IMR-90 (cell line): ENCODE results near the gene TRAF6. TPM values are rescaled to one million over a fixed set of nuclear protein-coding genes. Genes with fewer than 3 reads are reported as not detected.

Experiments used
- ATAC-seq: fragments of 200-7000 bp; cut with Tn5 transposase; 2 replicates; pipeline ENCODE4 v1.9.1; 2020; ENCODE audit warnings: low read depth, mild to moderate bottlenecking, moderate library complexity
- BruUV-seq: library from RNA; stranded (reverse); fragments of 400-500 nt; replicated peaks from 2 replicates; lab custom pipeline; 2021; lab: Mats Ljungman, UMichigan
- CTCF ChIA-PET: fragments of 300-600 bp; formaldehyde crosslinking; extraction: SDS; loops from one replicate; lab custom pipeline; 2021; ENCODE audit warnings: antibody characterized with exemption; lab: Yijun Ruan, JAX
- POLR2A ChIA-PET: fragments of 300-600 bp; sonication (Branson Sonifier 250); formaldehyde crosslinking; loops from one replicate; lab custom pipeline; 2022; ENCODE audit warnings: antibody characterized with exemption; ENCODE audit not compliant: unreplicated experiment; lab: Charles Lee
- DNase-seq: peaks from one replicate; pipeline ENCODE4 v3.0.0; 2013
- H2AFZ ChIP-seq: replicated peaks from 2 replicates; pipeline ENCODE3; 2013; ENCODE audit warnings: low read length, mild to moderate bottlenecking; ENCODE audit not compliant: poor library complexity
- H2AK5ac ChIP-seq: 2 replicates; pipeline ENCODE4 v1.6.1; 2013; ENCODE audit warnings: low read depth, low read length, inconsistent platforms
- H2AK9ac ChIP-seq: replicated peaks from 2 replicates; pipeline ENCODE3; 2013; ENCODE audit warnings: mild to moderate bottlenecking, low read depth, low read length, moderate library complexity; ENCODE audit not compliant: poor library complexity
- H2BK120ac ChIP-seq: 2 replicates; pipeline ENCODE4 v1.6.1; 2013; ENCODE audit warnings: low read depth, low read length, inconsistent platforms
- H2BK15ac ChIP-seq: 3 replicates; pipeline ENCODE4 v1.6.1; 2013; ENCODE audit warnings: low read depth, low read length, inconsistent platforms
- H2BK20ac ChIP-seq: 2 replicates; pipeline ENCODE4 v1.6.1; 2013; ENCODE audit warnings: low read depth, mild to moderate bottlenecking, inconsistent platforms, low read length, moderate library complexity
- H2BK5ac ChIP-seq: 2 replicates; pipeline ENCODE4 v1.6.1; 2013; ENCODE audit warnings: mild to moderate bottlenecking, low read depth, low read length, inconsistent platforms; ENCODE audit not compliant: poor library complexity, severe bottlenecking
- H3K14ac ChIP-seq: replicated peaks from 2 replicates; pipeline ENCODE4 v1.6.1; 2013; ENCODE audit warnings: low read depth, low read length, inconsistent platforms
- H3K18ac ChIP-seq: 2 replicates; pipeline ENCODE4 v1.6.1; 2013; ENCODE audit warnings: low read depth, low read length, control low read depth
- H3K23ac ChIP-seq: 2 replicates; pipeline ENCODE4 v1.6.1; 2013; ENCODE audit warnings: low read depth, low read length, inconsistent platforms
- H3K27ac ChIP-seq: 2 replicates; pipeline ENCODE4 v1.5.1; 2013; ENCODE audit warnings: mild to moderate bottlenecking, control low read depth, low read length; ENCODE audit not compliant: insufficient read depth
- H3K27me3 ChIP-seq: 2 replicates; pipeline ENCODE4 v1.6.1; 2013; ENCODE audit warnings: low read length; ENCODE audit not compliant: control insufficient read depth, insufficient read depth
- H3K36me3 ChIP-seq: 2 replicates; pipeline ENCODE4 v1.6.1; 2013; ENCODE audit warnings: low read length, mixed read lengths; ENCODE audit not compliant: control insufficient read depth, insufficient read depth
- H3K4ac ChIP-seq: 2 replicates; pipeline ENCODE4 v1.6.1; 2013; ENCODE audit warnings: low read depth, low read length, inconsistent platforms
- H3K4me1 ChIP-seq: 2 replicates; pipeline ENCODE4 v1.6.1; 2013; ENCODE audit warnings: low read length, mixed read lengths; ENCODE audit not compliant: control insufficient read depth, insufficient read depth
- H3K4me2 ChIP-seq: 2 replicates; pipeline ENCODE4 v1.6.1; 2013; ENCODE audit warnings: low read depth, mild to moderate bottlenecking, control low read depth, low read length, moderate library complexity
- H3K4me3 ChIP-seq: 2 replicates; pipeline ENCODE4 v1.5.1; 2013; ENCODE audit warnings: low read depth, mild to moderate bottlenecking, control low read depth, low read length, moderate library complexity; ENCODE audit not compliant: insufficient read depth
- H3K56ac ChIP-seq: 2 replicates; pipeline ENCODE4 v1.6.1; 2013; ENCODE audit warnings: low read length, inconsistent platforms; ENCODE audit not compliant: insufficient read depth; ENCODE audit errors: extremely low read depth
- H3K79me1 ChIP-seq, 2 experiments: 2 replicates each; pipeline ENCODE4 v1.6.1; 2013; ENCODE audit warnings: low read length in 2 of 2, inconsistent platforms in 1 of 2, low read depth in 1 of 2
- H3K9ac ChIP-seq: 2 replicates; pipeline ENCODE4 v1.6.1; 2013; ENCODE audit warnings: low read depth, low read length, control low read depth
- H3K9me1 ChIP-seq: 2 replicates; pipeline ENCODE4 v1.6.1; 2013; ENCODE audit warnings: low read length, inconsistent platforms; ENCODE audit not compliant: insufficient read depth
- H3K9me3 ChIP-seq: 2 replicates; pipeline ENCODE4 v1.6.1; 2013; ENCODE audit warnings: low read length; ENCODE audit not compliant: control insufficient read depth, insufficient read depth
- H4K20me1 ChIP-seq: 2 replicates; pipeline ENCODE4 v1.6.1; 2013; ENCODE audit warnings: low read length, inconsistent platforms; ENCODE audit not compliant: insufficient read depth
- H4K5ac ChIP-seq: 2 replicates; pipeline ENCODE4 v1.6.1; 2013; ENCODE audit warnings: mild to moderate bottlenecking, low read depth, low read length, control low read depth
- H4K8ac ChIP-seq, 2 experiments: 2 replicates each; pipeline ENCODE4 v1.6.1; 2013; ENCODE audit warnings: low read depth in 2 of 2, low read length in 2 of 2, control low read depth in 1 of 2, inconsistent platforms in 1 of 2
- H4K91ac ChIP-seq: 2 replicates; pipeline ENCODE4 v1.6.1; 2013; ENCODE audit warnings: low read depth, low read length, inconsistent platforms; ENCODE audit not compliant: insufficient read depth
- CHD1 ChIP-seq: IDR thresholded peaks from 2 replicates; pipeline ENCODE4 v1.6.1; 2012; ENCODE audit warnings: low read depth, low read length, improper control_type of control experiment
- RAD21 ChIP-seq: IDR thresholded peaks from 2 replicates; pipeline ENCODE4 v1.6.1; 2012; ENCODE audit warnings: low read length, improper control_type of control experiment
- RCOR1 ChIP-seq: IDR thresholded peaks from 2 replicates; pipeline ENCODE4 v1.6.1; 2012; ENCODE audit warnings: mild to moderate bottlenecking, low read length, improper control_type of control experiment; ENCODE audit not compliant: insufficient replicate concordance
- RFX5 ChIP-seq: IDR thresholded peaks from 2 replicates; pipeline ENCODE4 v1.8.0; 2012; ENCODE audit warnings: low read depth, mild to moderate bottlenecking, low read length, moderate library complexity
- WGBS, 2 experiments: methylation state at CpG; one replicate each; pipeline versions ENCODE4 v1.1.5 to v1.1.7; 2013; ENCODE audit warnings: missing lambda C conversion rate in 2 of 2; ENCODE audit not compliant: insufficient read length in 1 of 2; ENCODE audit errors: extremely low coverage in 2 of 2; 5-methylcytosine and 5-hydroxymethylcytosine counted together
- dilution Hi-C: fragments of 300-500 bp; cut with HindIII; formaldehyde crosslinking; loops from one replicate; pipeline ENCODE4 v1.14.3; 2018; ENCODE audit warnings: low sequenced_read_pairs; ENCODE audit not compliant: unreplicated experiment
- in situ Hi-C: fragments of 300-500 bp; cut with MboI; formaldehyde crosslinking; loops from 3 replicates; pipeline ENCODE4 v1.14.3; 2019; ENCODE audit warnings: low sequenced_read_pairs, inconsistent platforms, mixed read lengths
- intact Hi-C: fragments of 100-400 bp; cut with micrococcal nuclease; formaldehyde crosslinking; loops from 2 replicates; pipeline ENCODE4 v1.10.0; 2022
- polyA plus RNA-seq, 3 experiments: library from polyadenylated mRNA; depleted of rRNA; stranded (reverse); fragments of >200 nt; gene quantifications; 2 replicates each; pipeline ENCODE4 v1.2.3, GENCODE V29; 2012; ENCODE audit warnings: low replicate concordance in 1 of 3
- total RNA-seq: library from RNA; depleted of rRNA; stranded (reverse); fragments of >200 nt; gene quantifications from 2 replicates; pipeline ENCODE4 v1.2.3, GENCODE V29; 2012
- TF ChIP-seq, protein P1 (sequence below): fragments of 150-350 bp; IDR thresholded peaks from 2 replicates; pipeline ENCODE4 v1.6.1; 2017; ENCODE audit warnings: mild to moderate bottlenecking, antibody characterized with exemption, low read length, low read depth
- TF ChIP-seq, protein P2 (sequence below): fragments of 150-350 bp; IDR thresholded peaks from 2 replicates; pipeline ENCODE4 v1.6.1; 2016; ENCODE audit warnings: low read depth, mild to moderate bottlenecking, low read length, moderate library complexity, borderline replicate concordance

TRAF6 gene
- total and polyA plus RNA-seq, 2 of the 4 experiments (the other 2 are of a cell fraction) = 6.0 to 17.6 TPM

DNA sequence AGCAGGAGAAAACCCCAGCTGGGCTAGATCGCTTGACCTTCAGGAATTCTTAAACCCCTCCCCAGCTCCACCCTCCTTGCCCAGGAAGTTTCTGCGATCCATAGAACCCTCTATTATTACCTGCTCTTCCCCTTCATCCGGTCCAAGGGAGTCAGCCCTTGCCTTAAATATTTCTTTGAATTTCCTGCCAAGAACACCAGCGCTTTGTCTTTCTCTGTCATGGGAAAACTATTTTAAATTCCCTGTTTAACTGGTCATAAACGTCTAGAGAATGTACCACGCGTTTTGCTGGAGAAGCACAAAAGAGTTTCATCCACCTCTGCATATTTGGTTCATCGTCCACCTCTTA lies 496 bp upstream of the TRAF6 start:
- Histone ChIP-seq H3K4me2 (peak overlapping the region; percentile 93), H3K9ac (peak overlapping the region; percentile 76), H3K4ac (peak overlapping the region; percentile 92), H4K8ac (peak overlapping the region; percentile 78 to 98), H4K20me1 (peaks cover 15% of the 10 kb centered on the region), H3K4me3 (peak overlapping the region; percentile 95), H2AFZ (peak overlapping the region; percentile 100), H3K9me1 (no peaks in the 10 kb centered on the region), H4K91ac (peak overlapping the region; percentile 89), H3K36me3 (no peaks in the 10 kb centered on the region; the same call in 1 of the 2 replicates), H2BK120ac (peak overlapping the region; percentile 91; the same call in 1 of the 2 replicates), H2AK5ac (no peak overlapping the region), H3K23ac (peak overlapping the region; percentile 93), H2BK15ac (0 out of 3 replicates have a peak overlapping the region, but pooled peaks have one; percentile 48), H3K4me1 (no peaks in the 10 kb centered on the region), H4K5ac (peak overlapping the region; percentile 98), H2AK9ac (peak overlapping the region; percentile 89), H3K56ac (peak overlapping the region; percentile 80; the same call in 1 of the 2 replicates), H3K18ac (peak overlapping the region; percentile 75; the same call in 1 of the 2 replicates), H3K79me1 (peaks cover 0 to 34% of the 10 kb centered on the region in 2 experiments; a peak in 2 of 4 replicates), H3K27ac (peak overlapping the region; percentile 60), H2BK5ac (peak overlapping the region; percentile 62), H3K27me3 (no peaks in the 10 kb centered on the region; the same call in 1 of the 2 replicates), H3K14ac (peak overlapping the region; percentile 97), H2BK20ac (peak overlapping the region; percentile 38; the same call in 1 of the 2 replicates), H3K9me3 (0 out of 2 replicates have a peak, but pooled peaks cover 2% of the 10 kb centered on the region)
- intact Hi-C loops (no loop called here), in situ Hi-C loops (no loop called here), dilution Hi-C loops (no loop called here)
- POLR2A ChIA-PET = no interaction called here
- BruUV-seq = no TSS peak
- WGBS, 2 experiments = 0% methylated on average over 2 of the region's 8 CpGs; no CpG with 5 or more reads in 1 of the 2 experiments
- CTCF ChIA-PET = interaction anchor here (0.6 to 2.0 kb wide), 3 partner anchors 10 to 111 kb away, joined by 3 to 6 read pairs (median 3); no protein-coding TSS in a partner anchor
- DNase-seq (peak; percentile 32), ATAC-seq (peak; percentile 16; the same call in 1 of the 2 replicates)
- TF ChIP-seq RCOR1 (no peak), RAD21 (no peak), CHD1 (no peak), RFX5 (no peak)
- TF ChIP-seq, protein P1, sequence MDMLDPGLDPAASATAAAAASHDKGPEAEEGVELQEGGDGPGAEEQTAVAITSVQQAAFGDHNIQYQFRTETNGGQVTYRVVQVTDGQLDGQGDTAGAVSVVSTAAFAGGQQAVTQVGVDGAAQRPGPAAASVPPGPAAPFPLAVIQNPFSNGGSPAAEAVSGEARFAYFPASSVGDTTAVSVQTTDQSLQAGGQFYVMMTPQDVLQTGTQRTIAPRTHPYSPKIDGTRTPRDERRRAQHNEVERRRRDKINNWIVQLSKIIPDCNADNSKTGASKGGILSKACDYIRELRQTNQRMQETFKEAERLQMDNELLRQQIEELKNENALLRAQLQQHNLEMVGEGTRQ = no peak
- TF ChIP-seq, protein P2, sequence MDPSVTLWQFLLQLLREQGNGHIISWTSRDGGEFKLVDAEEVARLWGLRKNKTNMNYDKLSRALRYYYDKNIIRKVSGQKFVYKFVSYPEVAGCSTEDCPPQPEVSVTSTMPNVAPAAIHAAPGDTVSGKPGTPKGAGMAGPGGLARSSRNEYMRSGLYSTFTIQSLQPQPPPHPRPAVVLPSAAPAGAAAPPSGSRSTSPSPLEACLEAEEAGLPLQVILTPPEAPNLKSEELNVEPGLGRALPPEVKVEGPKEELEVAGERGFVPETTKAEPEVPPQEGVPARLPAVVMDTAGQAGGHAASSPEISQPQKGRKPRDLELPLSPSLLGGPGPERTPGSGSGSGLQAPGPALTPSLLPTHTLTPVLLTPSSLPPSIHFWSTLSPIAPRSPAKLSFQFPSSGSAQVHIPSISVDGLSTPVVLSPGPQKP = no peak
